Measurements from ENCODE around the gene TMEM167B.

DNA sequence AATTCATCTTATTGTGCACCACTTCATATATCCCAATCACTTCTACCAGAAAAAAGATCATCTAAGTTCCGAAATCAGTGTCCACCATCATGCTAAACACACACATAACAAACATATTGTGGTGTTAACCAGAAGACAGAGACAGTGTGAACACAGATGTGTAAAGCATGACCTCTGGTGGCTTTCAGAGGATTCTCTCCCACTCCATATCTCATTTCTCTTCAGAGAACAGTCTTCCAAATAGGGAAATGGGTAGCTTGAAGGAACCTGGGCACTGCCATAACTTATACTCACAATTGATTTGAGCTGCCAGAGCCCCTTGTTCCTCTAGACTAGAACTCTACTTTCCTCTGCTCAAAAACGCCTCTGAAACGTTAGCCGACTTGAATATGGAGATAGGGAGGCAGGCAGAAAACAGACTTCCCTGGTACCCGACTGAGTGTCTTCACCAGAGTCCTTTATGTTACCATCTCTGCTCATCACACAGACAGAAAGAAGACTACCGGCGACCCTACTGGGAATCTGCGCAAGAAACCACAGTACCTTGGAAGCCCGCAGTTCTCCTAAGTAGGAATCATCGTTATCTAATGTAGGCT lies 21.6 kb downstream of the TMEM167B start:
- TF ChIP-seq, protein P1, sequence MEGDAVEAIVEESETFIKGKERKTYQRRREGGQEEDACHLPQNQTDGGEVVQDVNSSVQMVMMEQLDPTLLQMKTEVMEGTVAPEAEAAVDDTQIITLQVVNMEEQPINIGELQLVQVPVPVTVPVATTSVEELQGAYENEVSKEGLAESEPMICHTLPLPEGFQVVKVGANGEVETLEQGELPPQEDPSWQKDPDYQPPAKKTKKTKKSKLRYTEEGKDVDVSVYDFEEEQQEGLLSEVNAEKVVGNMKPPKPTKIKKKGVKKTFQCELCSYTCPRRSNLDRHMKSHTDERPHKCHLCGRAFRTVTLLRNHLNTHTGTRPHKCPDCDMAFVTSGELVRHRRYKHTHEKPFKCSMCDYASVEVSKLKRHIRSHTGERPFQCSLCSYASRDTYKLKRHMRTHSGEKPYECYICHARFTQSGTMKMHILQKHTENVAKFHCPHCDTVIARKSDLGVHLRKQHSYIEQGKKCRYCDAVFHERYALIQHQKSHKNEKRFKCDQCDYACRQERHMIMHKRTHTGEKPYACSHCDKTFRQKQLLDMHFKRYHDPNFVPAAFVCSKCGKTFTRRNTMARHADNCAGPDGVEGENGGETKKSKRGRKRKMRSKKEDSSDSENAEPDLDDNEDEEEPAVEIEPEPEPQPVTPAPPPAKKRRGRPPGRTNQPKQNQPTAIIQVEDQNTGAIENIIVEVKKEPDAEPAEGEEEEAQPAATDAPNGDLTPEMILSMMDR (optimal IDR thresholded peaks at IDR 0.05 in 1 of 3, IDR thresholded peaks at IDR 0.05 in 1 of 3, conservative IDR thresholded peaks at IDR 0.05 in 1 of 3; ENCODE audit: extremely low read depth in 1 of 3, insufficient read depth in 2 of 3, low read length in 3 of 3) = peak; percentile 43 to 61 (median 59)
- TF ChIP-seq EZH2 (IDR thresholded peaks at IDR 0.05; ENCODE audit: low read length) = no peak

Data from keratinocyte (primary cell).